Right cardiac atrium (tissue), 5 donors: Measurements from ENCODE around the gene CDC23. TPM values are rescaled to one million over a fixed set of nuclear protein-coding genes. Genes with fewer than 3 reads are reported as not detected.
A peak's percentile ranks its signal among the peaks of the same experiment; 100 is the strongest.
"Not testable (repeated sequence)": the region's sequence is repeated elsewhere in the genome, so short reads cannot be mapped to it uniquely, and the experiment has no call there.

Experiments
- ATAC-seq, 2 donors: fragments of 200-7000 bp; cut with Tn5 transposase; one replicate each; pipeline versions ENCODE4 v1.8.0 to v1.9.1; 2020; ENCODE audit warnings: moderate library complexity in 2 of 2, mild to moderate bottlenecking in 1 of 2
- DNase-seq, 3 donors: peaks; one replicate each; pipeline ENCODE4 v3.0.0-alpha.2; 2020
- H3K27ac ChIP-seq: one replicate; pipeline ENCODE4 v1.5.1; 2013; ENCODE audit warnings: mild to moderate bottlenecking, low read length, control low read depth, moderate library complexity
- H3K27me3 ChIP-seq: one replicate; pipeline ENCODE4 v1.6.1; 2013; ENCODE audit not compliant: control insufficient read depth, insufficient read depth
- H3K4me1 ChIP-seq: one replicate; pipeline ENCODE4 v1.6.1; 2013; ENCODE audit warnings: low read length; ENCODE audit not compliant: control insufficient read depth, insufficient read depth
- H3K4me3 ChIP-seq: one replicate; pipeline ENCODE4 v1.5.1; 2013; ENCODE audit warnings: low read length, control low read depth
- H3K9me3 ChIP-seq: one replicate; pipeline ENCODE4 v1.6.1; 2013; ENCODE audit warnings: low read length; ENCODE audit not compliant: control insufficient read depth
- WGBS: extraction: QIAGEN DNeasy Blood & Tissue Kit; methylation state at CpG from one replicate; pipeline ENCODE4 v1.1.7; 2013; 5-methylcytosine and 5-hydroxymethylcytosine counted together
- intact Hi-C, 4 donors: fragments of 100-400 bp; cut with DNase I; formaldehyde crosslinking; loops; one replicate each; pipeline versions ENCODE4 v1.11.0 to v1.14.0; 2022 to 2023
- polyA plus RNA-seq: library from polyadenylated mRNA; stranded (reverse); fragments of 200-250 nt; gene quantifications from one replicate; pipeline ENCODE4 v1.2.3, GENCODE V29; 2013
- total RNA-seq, 4 donors: library from RNA; stranded (reverse); fragmentation: NEBNext Ultra II Directional; extraction: Animal tissue kit (Norgen Biotek cat#: 25700); gene quantifications; one replicate each; pipeline ENCODE4 v1.2.1, GENCODE V29; 2021
- donor health status: healthy with polysubstance abuse.
- donor health status: DM: no; HTN: yes; CAD: no.
- donor health status: DM: no; HTN: no; CAD: no.
- donor health status: DM: no; HTN: yes; CAD: no; lungs with severe emphysema.
- donor health status: DM: yes; HTN: yes; CAD: no.

CDC23 gene
- total and polyA plus RNA-seq, 5 donors, result 13.3 to 17.9 (median 17.3) TPM

DNA sequence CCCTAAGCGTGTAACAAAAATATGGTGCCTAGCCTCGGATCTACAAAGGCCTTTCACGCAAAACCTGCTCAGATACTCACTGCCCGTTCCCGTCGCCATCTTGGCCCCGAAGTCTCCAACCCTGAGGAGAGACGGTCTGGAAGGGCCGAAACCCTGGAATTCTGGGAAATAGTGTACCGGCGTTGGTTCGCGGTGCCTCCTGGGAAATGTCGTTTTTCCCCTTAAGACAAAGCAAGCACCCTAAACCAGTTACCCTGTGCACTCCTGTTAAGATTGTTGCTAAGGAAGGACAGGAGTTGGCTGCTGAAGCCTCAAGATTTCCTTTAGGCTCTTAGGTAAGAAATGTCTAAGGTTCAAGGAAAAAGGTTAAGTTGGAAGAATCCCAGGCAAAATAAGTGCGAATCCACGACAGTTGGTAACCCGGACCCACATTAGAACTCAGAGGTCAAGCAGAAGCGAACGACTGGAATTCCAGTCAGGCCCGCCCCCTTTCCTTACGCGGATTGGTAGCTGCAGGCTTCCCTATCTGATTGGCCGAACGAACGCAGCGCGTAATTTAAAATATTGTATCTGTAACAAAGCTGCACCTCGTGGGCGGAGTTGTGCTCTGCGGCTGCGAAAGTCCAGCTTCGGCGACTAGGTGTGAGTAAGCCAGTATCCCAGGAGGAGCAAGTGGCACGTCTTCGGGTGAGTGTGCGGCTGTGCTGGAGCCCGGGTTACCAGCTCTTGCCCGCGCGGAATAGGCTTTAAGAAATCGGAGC lies 34.4 kb downstream of the CDC23 start, which contains the start of the genes BRD8 and KIF20A:
BRD8 (minus strand) TSS at position 115 of the 761 bp plus-strand sequence; CDS start at position 99, 16 bp downstream.
KIF20A (plus strand) TSS at position 597 of the 761 bp plus-strand sequence. CDS start 569 bp downstream, outside the sequence.
- WGBS, result under 1% methylated on average over 41 of the region's 41 CpGs
- DNase-seq (peak; percentile 96 to 98 (median 97)), ATAC-seq (peak; percentile 98)
- intact Hi-C loops, result no loop called here
- H3K9me3 ChIP-seq, result no peaks in the 10 kb centered on the region
- H3K4me1 ChIP-seq, result no peaks in the 10 kb centered on the region
- peak within 1 kb of the TSS; percentile 81 for H3K27ac ChIP-seq
- H3K4me3 ChIP-seq, result peak within 1 kb of the TSS; percentile 95
- no peaks in the 10 kb centered on the region for H3K27me3 ChIP-seq

- no peaks in the 10 kb centered on the region for H3K27me3 ChIP-seq
- no peaks in the 10 kb centered on the region for H3K9me3 ChIP-seq
- ATAC-seq (peak; percentile 53 to 60), DNase-seq (peak in 2 of 3 donors; percentile 22 to 69)
- no peaks in the 10 kb centered on the region for H3K4me1 ChIP-seq
- H3K4me3 ChIP-seq, result peak overlapping the region; percentile 95
- under 1% methylated on average over 16 of the region's 16 CpGs for WGBS
- intact Hi-C loops, result no loop called here
- peak overlapping the region; percentile 71 for H3K27ac ChIP-seq
Observed at GRCh38 chr5:138177941-138178515, 35.1 kb downstream of the CDC23 start.

- intact Hi-C loops, result no loop called here
- no peak for DNase-seq
- Histone ChIP-seq H3K4me3 (no peak overlapping the region), H3K4me1 (no peaks in the 10 kb centered on the region), H3K27me3 (no peaks in the 10 kb centered on the region), H3K9me3 (no peaks in the 10 kb centered on the region), H3K27ac (no peak overlapping the region)
- no peak for ATAC-seq
Observed at GRCh38 chr5:138170299-138170698, 42.8 kb downstream of the CDC23 start.

DNA sequence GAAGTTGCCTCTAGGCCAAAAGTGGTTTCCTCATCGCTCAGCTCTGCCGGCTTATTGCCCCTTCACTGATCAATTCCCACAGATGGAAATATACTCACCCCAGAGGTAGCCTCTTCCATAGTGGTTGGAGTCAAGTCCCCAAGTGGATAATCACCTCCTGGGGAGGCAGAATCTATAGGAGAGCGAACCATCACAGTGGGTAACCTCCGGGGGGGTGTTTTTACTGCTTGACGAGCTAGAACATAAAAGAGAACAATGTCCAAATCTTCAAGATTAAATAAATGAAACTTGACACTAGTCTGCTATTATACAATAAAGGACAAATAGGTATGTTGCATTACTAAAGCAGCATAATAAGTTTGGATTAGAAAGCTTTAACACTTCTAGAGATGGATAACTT lies 44.0 kb downstream of the CDC23 start:
- DNase-seq (no peak), ATAC-seq (no peak)
- 91% methylated on average over 5 of the region's 5 CpGs for WGBS
- Histone ChIP-seq H3K9me3 (no peaks in the 10 kb centered on the region), H3K4me3 (no peak overlapping the region), H3K27me3 (no peaks in the 10 kb centered on the region), H3K27ac (no peak overlapping the region), H3K4me1 (no peaks in the 10 kb centered on the region)
- intact Hi-C loops, result no loop called here

DNA sequence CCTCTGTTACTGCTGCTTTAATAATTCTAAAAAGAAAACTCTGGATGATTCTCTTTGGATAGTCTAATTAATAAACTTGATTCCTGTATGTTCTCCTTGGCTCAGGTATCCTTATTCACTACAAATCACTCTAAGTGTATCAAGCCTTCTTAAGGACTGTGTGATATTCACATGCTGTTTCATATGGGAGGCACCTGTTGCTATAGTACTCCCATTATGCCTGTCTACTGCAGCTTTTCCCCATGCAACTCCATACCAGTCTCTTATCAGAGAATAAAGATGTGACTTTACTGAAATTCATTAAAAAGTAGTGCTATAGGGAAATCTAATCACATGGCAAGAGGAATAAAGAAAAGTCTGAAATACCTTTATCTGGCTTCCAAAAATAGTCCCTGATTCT lies 49.4 kb downstream of the CDC23 start:
- no peak overlapping the region for H3K4me3 ChIP-seq
- intact Hi-C loops, result no loop called here
- H3K4me1 ChIP-seq, result no peaks in the 10 kb centered on the region
- H3K27me3 ChIP-seq, result no peaks in the 10 kb centered on the region
- ATAC-seq, result no peak
- H3K27ac ChIP-seq, result no peak overlapping the region
- DNase-seq, result no peak
- H3K9me3 ChIP-seq, result no peaks in the 10 kb centered on the region

GRCh38 chr5:138160706-138161105 lies 52.4 kb downstream of the CDC23 start:
- Histone ChIP-seq H3K27me3 (no peaks in the 10 kb centered on the region), H3K4me3 (no peak overlapping the region), H3K4me1 (no peaks in the 10 kb centered on the region), H3K27ac (no peak overlapping the region), H3K9me3 (no peaks in the 10 kb centered on the region)
- ATAC-seq (no peak), DNase-seq (no peak)
- WGBS, result 91% methylated on average over 4 of the region's 4 CpGs
- intact Hi-C loops, result no loop called here

- 90% methylated on average over 5 of the region's 5 CpGs for WGBS
- no peaks in the 10 kb centered on the region for H3K9me3 ChIP-seq
- H3K4me1 ChIP-seq, result no peaks in the 10 kb centered on the region
- no peak overlapping the region for H3K4me3 ChIP-seq
- DNase-seq (no peak), ATAC-seq (no peak)
- no peaks in the 10 kb centered on the region for H3K27me3 ChIP-seq
- intact Hi-C loops, result no loop called here
- H3K27ac ChIP-seq, result no peak overlapping the region
Observed at GRCh38 chr5:138159666-138160065, 53.5 kb downstream of the CDC23 start.

- intact Hi-C loops, result no loop called here
- 73% methylated on average over 1 of the region's 1 CpG for WGBS
- ATAC-seq, result no peak
Observed at GRCh38 chr5:138157626-138158025, 55.5 kb downstream of the CDC23 start.

GRCh38 chr5:138155977-138156376 lies 57.1 kb downstream of the CDC23 start:
- H3K9me3 ChIP-seq, intact Hi-C loops, ATAC-seq, H3K4me1 ChIP-seq, H3K4me3 ChIP-seq, H3K27me3 ChIP-seq, H3K27ac ChIP-seq, DNase-seq: not testable (repeated sequence)
- WGBS, result 96% methylated on average over 9 of the region's 9 CpGs

More at GRCh38 chr5:138157626-138158025, 55.5 kb downstream of the CDC23 start:
- Histone ChIP-seq H3K9me3 (no peaks in the 10 kb centered on the region), H3K4me1 (no peaks in the 10 kb centered on the region), H3K27me3 (no peaks in the 10 kb centered on the region), H3K27ac (no peak overlapping the region), H3K4me3 (no peak overlapping the region)
- no peak for DNase-seq

DNA sequence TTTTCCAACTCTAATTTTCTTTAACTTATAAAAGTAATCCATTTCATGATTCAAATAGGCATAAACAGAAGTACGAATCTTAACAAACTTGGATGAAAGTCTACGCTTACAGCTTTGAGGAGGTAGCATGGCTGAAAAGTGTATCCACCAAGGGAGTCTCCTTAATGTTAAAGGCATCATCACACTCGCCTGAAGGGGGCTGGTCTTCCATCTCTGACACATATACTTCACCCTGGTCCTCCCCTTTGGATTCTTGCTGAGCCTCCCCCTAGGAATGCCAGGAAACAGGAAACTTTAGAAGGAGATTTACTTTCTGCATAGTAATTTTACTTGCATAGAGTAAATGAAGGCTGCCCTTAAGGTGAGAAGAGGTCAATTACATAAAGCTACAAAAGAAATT lies 63.6 kb downstream of the CDC23 start:
- ATAC-seq (no peak), DNase-seq (no peak)
- intact Hi-C loops, result no loop called here
- Histone ChIP-seq H3K9me3 (no peaks in the 10 kb centered on the region), H3K27ac (no peak overlapping the region), H3K4me3 (no peak overlapping the region), H3K4me1 (no peaks in the 10 kb centered on the region), H3K27me3 (no peaks in the 10 kb centered on the region)
- WGBS, result 46% methylated on average over 3 of the region's 3 CpGs

GRCh38 chr5:138148811-138149210 lies 64.3 kb downstream of the CDC23 start:
- Histone ChIP-seq H3K4me1 (no peaks in the 10 kb centered on the region), H3K27me3 (no peaks in the 10 kb centered on the region), H3K9me3 (no peaks in the 10 kb centered on the region), H3K27ac (no peak overlapping the region), H3K4me3 (no peak overlapping the region)
- peak; percentile 63 to 78 (median 65) for DNase-seq
- intact Hi-C loops, result no loop called here
- ATAC-seq, result peak; percentile 89 to 97
- WGBS, result 43% methylated on average over 1 of the region's 1 CpG
